Epithelial cell of prostate (primary cell): Measurements from ENCODE around the gene RBM46.
"Not testable (repeated sequence)": the region's sequence is repeated elsewhere in the genome, so short reads cannot be mapped to it uniquely, and the experiment has no call there.

Experiments used
- DNase-seq: peaks from one replicate; pipeline ENCODE4 v3.0.0-alpha.2; 2011; ENCODE audit warnings: low read depth, low spot score
- H3K27ac ChIP-seq: fragments of 450-650 bp; 2 replicates; pipeline ENCODE4 v1.5.1; 2017; ENCODE audit warnings: mild to moderate bottlenecking

Gene RBM46

GRCh38 chr4:154836030-154836429 is 55.0 kb downstream of the RBM46 start:
- no peak overlapping the region for H3K27ac ChIP-seq
- no peak for DNase-seq

- DNase-seq: no peak
- no peak overlapping the region for H3K27ac ChIP-seq
These were observed 55.4 kb downstream of the RBM46 start for GRCh38 chr4:154836513-154836912.

DNA sequence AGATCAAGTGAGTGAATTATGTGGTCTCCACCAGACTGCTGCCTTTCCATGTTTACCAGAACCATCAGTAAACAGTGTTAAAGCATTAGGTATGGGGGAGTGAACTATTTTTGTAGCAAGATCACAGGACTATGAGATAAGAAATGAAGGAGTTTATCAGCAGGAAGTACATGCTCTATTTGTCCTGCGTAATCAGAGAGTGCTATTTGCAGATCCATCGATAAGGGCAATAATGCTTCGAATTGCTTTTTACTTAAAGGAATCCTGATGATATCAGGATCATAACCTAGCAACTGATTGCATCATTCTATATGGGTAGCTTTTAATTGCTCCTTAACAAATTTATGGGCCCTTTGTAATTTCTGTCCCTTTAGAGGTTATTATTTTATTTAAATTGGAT is 57.1 kb downstream of the RBM46 start:
- no peak overlapping the region for H3K27ac ChIP-seq
- DNase-seq: no peak

- H3K27ac ChIP-seq: no peak overlapping the region
- no peak for DNase-seq
These were observed 57.6 kb downstream of the RBM46 start for GRCh38 chr4:154838694-154839093.

GRCh38 chr4:154854362-154854761 is 73.3 kb downstream of the RBM46 start:
- H3K27ac ChIP-seq: no peak overlapping the region
- DNase-seq: no peak

- H3K27ac ChIP-seq: no peak overlapping the region
- DNase-seq: no peak
These were observed 77.1 kb downstream of the RBM46 start for GRCh38 chr4:154858166-154858565.

GRCh38 chr4:154868414-154869194 is 87.5 kb downstream of the RBM46 start:
- no peak for DNase-seq

DNA sequence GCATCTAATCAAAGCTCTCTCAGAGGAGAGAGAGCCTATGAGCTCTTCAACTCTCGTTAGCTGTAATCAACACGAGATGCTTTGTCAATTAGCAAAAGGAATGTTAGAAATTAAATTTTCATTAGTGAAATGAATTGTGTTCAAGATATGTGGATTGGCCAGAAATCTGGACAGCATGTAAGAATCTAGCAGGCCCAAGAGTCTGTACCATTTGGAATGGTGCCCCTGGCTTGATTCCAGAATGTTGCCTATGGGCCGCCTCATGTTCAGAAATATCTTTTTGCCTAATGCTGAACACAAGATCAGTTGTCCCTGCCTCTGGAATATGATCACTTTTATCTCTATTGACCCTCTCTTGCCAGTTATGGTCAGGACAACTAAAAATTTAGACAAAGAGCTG is 88.2 kb downstream of the RBM46 start:
- no peak overlapping the region for H3K27ac ChIP-seq
- DNase-seq: no peak

More at GRCh38 chr4:154868414-154869194, 87.5 kb downstream of the RBM46 start:
- H3K27ac ChIP-seq: no peak overlapping the region

- DNase-seq: no peak
- H3K27ac ChIP-seq: no peak overlapping the region
These were observed 91.1 kb downstream of the RBM46 start for GRCh38 chr4:154872198-154872597.

DNA sequence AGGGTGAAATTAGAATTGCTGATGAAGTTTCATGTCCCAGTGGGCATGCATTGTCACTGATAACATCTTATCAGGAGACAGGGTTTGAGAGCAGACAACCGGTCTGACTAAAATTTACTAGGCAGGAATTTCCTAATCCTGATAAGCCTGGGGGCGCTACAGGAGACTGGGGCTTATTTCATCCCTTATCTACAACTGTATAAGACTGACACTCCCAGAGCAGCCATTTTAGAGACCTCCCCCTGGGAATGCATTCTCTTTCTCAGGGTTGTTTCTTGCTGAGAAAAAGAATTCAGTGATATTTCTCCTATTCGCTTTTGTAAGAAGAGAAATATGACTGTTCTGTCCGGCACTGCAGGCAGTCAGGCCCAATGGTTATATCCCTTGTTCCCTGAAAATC is 93.0 kb downstream of the RBM46 start:
- DNase-seq, H3K27ac ChIP-seq: not testable (repeated sequence)

DNA sequence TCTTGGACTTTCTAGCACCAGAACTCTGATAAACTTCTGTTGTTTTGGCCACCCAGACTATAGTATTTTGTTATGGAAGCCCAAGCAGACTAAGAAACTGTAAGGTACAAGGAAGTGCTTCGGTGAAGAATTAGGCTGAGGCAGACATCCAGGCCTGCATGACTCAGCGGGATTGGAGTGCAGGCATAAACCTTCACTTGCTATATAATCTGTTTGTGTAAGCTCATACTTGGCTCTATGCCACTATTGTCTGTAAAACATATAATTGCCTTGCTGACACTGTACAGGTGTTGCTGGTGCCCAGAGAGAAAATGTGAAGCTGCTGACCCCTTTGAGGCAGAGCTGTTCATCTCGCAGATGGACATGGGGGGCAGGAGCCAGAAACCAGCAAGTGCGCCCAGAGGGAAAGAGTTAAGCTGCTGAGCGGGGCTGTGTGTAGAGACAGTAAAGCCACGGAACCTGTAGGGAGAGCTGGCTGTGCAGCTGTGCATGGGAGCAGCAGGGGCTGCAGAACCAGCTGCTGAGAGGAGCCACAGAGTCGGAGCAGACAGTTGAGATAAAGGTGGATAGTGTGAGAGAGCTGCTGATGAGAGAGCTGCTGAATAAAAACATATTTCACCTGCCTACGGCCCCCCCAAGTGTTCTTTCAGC is 96.2 kb downstream of the RBM46 start:
- DNase-seq: peak; percentile 49
- H3K27ac ChIP-seq: no peak overlapping the region
